Lower leg skin (tissue), 4 donors: Measurements from ENCODE around the gene RNF217. TPM values are rescaled to one million over a fixed set of nuclear protein-coding genes. Genes with fewer than 3 reads are reported as not detected.
A peak's percentile ranks its signal among the peaks of the same experiment; 100 is the strongest.

Source experiments
- DNase-seq, 2 donors: peaks; one replicate each; pipeline ENCODE4 v3.0.0-alpha.2; 2019; ENCODE audit warnings: low spot score in 2 of 2
- H3K4me3 ChIP-seq: fragments of 200-600 bp; sonication (generic); 2 replicates; pipeline ENCODE4 v1.5.1; 2017; ENCODE audit warnings: mild to moderate bottlenecking, low read depth; ENCODE audit not compliant: poor library complexity, severe bottlenecking
- CTCF ChIP-seq, 3 donors: fragments of 450-650 bp; IDR thresholded peaks; one replicate each; pipeline ENCODE4 v1.5.1; 2016; ENCODE audit warnings: antibody characterized with exemption in 3 of 3, mild to moderate bottlenecking in 3 of 3, moderate library complexity in 2 of 3
- POLR2A ChIP-seq, 2 donors: fragments of 450-650 bp; IDR thresholded peaks; one replicate each; pipeline ENCODE4 v1.6.1; 2016 to 2017; ENCODE audit warnings: antibody characterized with exemption in 2 of 2, mild to moderate bottlenecking in 1 of 2, moderate library complexity in 1 of 2
- WGBS, 2 donors: methylation state at CpG; one replicate each; pipeline ENCODE4 v1.1.5; 2018; 5-methylcytosine and 5-hydroxymethylcytosine counted together
- intact Hi-C: fragments of 100-400 bp; cut with DNase I; formaldehyde crosslinking; loops from one replicate; pipeline ENCODE4 v1.15.0; 2023; ENCODE audit warnings: low total_unique reads
- total RNA-seq, 4 donors: library from RNA; depleted of rRNA; stranded (reverse); fragments of >200 nt; gene quantifications; one replicate each; pipeline ENCODE4 v1.1.0, GENCODE V29; 2016

The RNF217 gene
- total RNA-seq, 4 donors from 2014 or later, result 17.2 to 35.2 (median 25.1) TPM

- H3K4me3 ChIP-seq, result no peak overlapping the region
- DNase-seq, result no peak
- intact Hi-C loops, result no loop called here
- no peak for TF ChIP-seq CTCF (IDR thresholded peaks at IDR 0.05)
- no peak for TF ChIP-seq POLR2A (IDR thresholded peaks at IDR 0.05)
- 54 to 66% methylated on average over 1 of the region's 1 CpG for WGBS, 2 donors
Measured at GRCh38 chr6:124958759-124959354, 3.4 kb upstream of the RNF217 start.

GRCh38 chr6:124960757-124961463, 1.3 kb upstream of the RNF217 start:
- H3K4me3 ChIP-seq, result no peak overlapping the region
- intact Hi-C loops, result no loop called here
- 37 to 38% methylated on average over 4 of the region's 4 CpGs for WGBS, 2 donors
- DNase-seq, result no peak
- TF ChIP-seq CTCF (IDR thresholded peaks at IDR 0.05), result no peak

GRCh38 chr6:124961464-124961776, 817 bp upstream of the RNF217 start:
- TF ChIP-seq CTCF (IDR thresholded peaks at IDR 0.05), result no peak
- TF ChIP-seq POLR2A (IDR thresholded peaks at IDR 0.05), result no peak
- intact Hi-C loops, result no loop called here
- H3K4me3 ChIP-seq, result peak overlapping the region; percentile 70
- 3 to 5% methylated on average over 6 of the region's 6 CpGs for WGBS, 2 donors
- DNase-seq, result no peak

- WGBS, 2 donors, result 1 to 3% methylated on average over 46 to 51 of the region's 65 CpGs
- peak in 1 of 2 donors; percentile 88 for DNase-seq
- intact Hi-C loops, result no loop called here
- H3K4me3 ChIP-seq, result peak overlapping the region; percentile 70
- TF ChIP-seq CTCF (IDR thresholded peaks at IDR 0.05) (no peak), POLR2A (IDR thresholded peaks at IDR 0.05) (no peak)
Measured at GRCh38 chr6:124962639-124963415, 590 bp downstream of the RNF217 start.

GRCh38 chr6:124963416-124963785, 1.2 kb downstream of the RNF217 start:
- H3K4me3 ChIP-seq, result peak overlapping the region; percentile 70
- no peak for DNase-seq
- no peak for TF ChIP-seq CTCF (IDR thresholded peaks at IDR 0.05)
- TF ChIP-seq POLR2A (IDR thresholded peaks at IDR 0.05), result no peak
- WGBS, 2 donors, result 5 to 14% methylated on average over 9 of the region's 9 CpGs
- intact Hi-C loops, result no loop called here
